Osteoblast (primary cell): Measurements from ENCODE around the gene CYB5R2. TPM values are rescaled to one million over a fixed set of nuclear protein-coding genes. Genes with fewer than 3 reads are reported as not detected.

Source experiments
- DNase-seq: peaks from one replicate; pipeline ENCODE4 v3.0.0; 2011; ENCODE audit warnings: low spot score, mixed read lengths; ENCODE audit not compliant: insufficient read length; ENCODE audit errors: missing footprints
- H2AFZ ChIP-seq: 2 replicates; pipeline ENCODE4 v1.6.0; 2011; ENCODE audit warnings: mild to moderate bottlenecking, low read length
- H3K27ac ChIP-seq: 2 replicates; pipeline ENCODE4 v1.5.1; 2011; ENCODE audit warnings: mild to moderate bottlenecking, low read depth, low read length, moderate library complexity
- H3K27me3 ChIP-seq: 2 replicates; pipeline ENCODE4 v1.6.0; 2012; ENCODE audit warnings: mild to moderate bottlenecking, control low read depth, inconsistent platforms, low read length, moderate library complexity; ENCODE audit not compliant: insufficient read depth
- H3K36me3 ChIP-seq: 2 replicates; pipeline ENCODE4 v1.5.1; 2011; ENCODE audit warnings: mild to moderate bottlenecking, low read length, control low read depth, moderate library complexity; ENCODE audit not compliant: insufficient read depth
- H3K4me1 ChIP-seq: 2 replicates; pipeline ENCODE4 v1.5.1; 2011; ENCODE audit warnings: mild to moderate bottlenecking, low read length, control low read depth, moderate library complexity; ENCODE audit not compliant: insufficient read depth
- H3K4me2 ChIP-seq: 2 replicates; pipeline ENCODE4 v1.6.0; 2011; ENCODE audit warnings: mild to moderate bottlenecking, low read length; ENCODE audit not compliant: insufficient read depth
- H3K4me3 ChIP-seq: fragments of 200-600 bp; sonication (generic); 3 replicates; pipeline ENCODE4 v1.5.1; 2012; ENCODE audit warnings: mild to moderate bottlenecking, low read length, inconsistent platforms; ENCODE audit not compliant: insufficient read depth
- H3K79me2 ChIP-seq: 2 replicates; pipeline ENCODE4 v1.6.0; 2012; ENCODE audit warnings: mild to moderate bottlenecking, low read length, control low read depth, inconsistent platforms; ENCODE audit not compliant: insufficient read depth
- H3K9me3 ChIP-seq: 2 replicates; pipeline ENCODE4 v1.5.1; 2011; ENCODE audit warnings: low read depth, low read length, control low read depth
- H4K20me1 ChIP-seq: 2 replicates; pipeline ENCODE4 v1.6.0; 2012; ENCODE audit warnings: mild to moderate bottlenecking, low read length, control low read depth; ENCODE audit not compliant: insufficient read depth
- total RNA-seq: library from RNA; depleted of rRNA; stranded (reverse); fragments of >200 nt; gene quantifications from 2 replicates; pipeline ENCODE4 v1.2.3, GENCODE V29; 2012
- TF ChIP-seq, protein P1 (sequence below): IDR thresholded peaks from 2 replicates; pipeline ENCODE4 v1.5.1; 2011; ENCODE audit warnings: mild to moderate bottlenecking, low read depth, low read length, moderate library complexity; ENCODE audit errors: extremely low read depth

The CYB5R2 gene
- total RNA-seq, 1 donor: 14.8 TPM

GRCh38 chr11:7696424-7696823, 23.1 kb upstream of the CYB5R2 start:
- Histone ChIP-seq H3K4me2 (no peak overlapping the region), H3K27me3 (peaks cover 16% of the 10 kb centered on the region), H3K79me2 (no peaks in the 10 kb centered on the region), H3K36me3 (no peaks in the 10 kb centered on the region), H3K4me3 (no peak overlapping the region), H3K27ac (no peak overlapping the region), H2AFZ (no peak overlapping the region), H3K4me1 (no peaks in the 10 kb centered on the region), H3K9me3 (no peaks in the 10 kb centered on the region), H4K20me1 (no peaks in the 10 kb centered on the region)
- DNase-seq: no peak
- TF ChIP-seq, protein P1, sequence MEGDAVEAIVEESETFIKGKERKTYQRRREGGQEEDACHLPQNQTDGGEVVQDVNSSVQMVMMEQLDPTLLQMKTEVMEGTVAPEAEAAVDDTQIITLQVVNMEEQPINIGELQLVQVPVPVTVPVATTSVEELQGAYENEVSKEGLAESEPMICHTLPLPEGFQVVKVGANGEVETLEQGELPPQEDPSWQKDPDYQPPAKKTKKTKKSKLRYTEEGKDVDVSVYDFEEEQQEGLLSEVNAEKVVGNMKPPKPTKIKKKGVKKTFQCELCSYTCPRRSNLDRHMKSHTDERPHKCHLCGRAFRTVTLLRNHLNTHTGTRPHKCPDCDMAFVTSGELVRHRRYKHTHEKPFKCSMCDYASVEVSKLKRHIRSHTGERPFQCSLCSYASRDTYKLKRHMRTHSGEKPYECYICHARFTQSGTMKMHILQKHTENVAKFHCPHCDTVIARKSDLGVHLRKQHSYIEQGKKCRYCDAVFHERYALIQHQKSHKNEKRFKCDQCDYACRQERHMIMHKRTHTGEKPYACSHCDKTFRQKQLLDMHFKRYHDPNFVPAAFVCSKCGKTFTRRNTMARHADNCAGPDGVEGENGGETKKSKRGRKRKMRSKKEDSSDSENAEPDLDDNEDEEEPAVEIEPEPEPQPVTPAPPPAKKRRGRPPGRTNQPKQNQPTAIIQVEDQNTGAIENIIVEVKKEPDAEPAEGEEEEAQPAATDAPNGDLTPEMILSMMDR: no peak

DNA sequence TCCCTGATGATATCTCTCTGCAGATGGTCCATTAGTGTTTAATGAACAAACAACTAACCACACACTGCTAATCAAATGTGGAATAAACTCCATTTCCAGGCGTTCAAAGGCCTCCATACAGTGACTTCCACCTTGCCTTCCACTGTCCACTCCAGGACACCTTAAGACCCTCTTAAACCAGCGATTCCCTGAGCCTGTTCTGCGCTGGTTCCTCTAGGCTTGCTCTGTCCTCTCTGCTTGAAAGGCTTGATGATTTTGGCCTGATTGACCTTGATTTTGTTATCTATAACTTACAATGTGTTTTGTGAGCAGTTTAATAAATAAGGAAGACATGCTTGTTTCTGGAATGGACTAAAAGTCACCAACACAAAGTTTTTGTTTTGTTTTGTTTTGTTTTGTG, 20.9 kb upstream of the CYB5R2 start:
- Histone ChIP-seq H4K20me1 (no peaks in the 10 kb centered on the region), H3K9me3 (no peaks in the 10 kb centered on the region), H3K4me3 (no peak overlapping the region), H2AFZ (peak overlapping the region; percentile 9), H3K4me1 (no peaks in the 10 kb centered on the region), H3K27me3 (peaks cover 19% of the 10 kb centered on the region), H3K79me2 (no peaks in the 10 kb centered on the region), H3K4me2 (peak overlapping the region; percentile 44), H3K36me3 (no peaks in the 10 kb centered on the region), H3K27ac (no peak overlapping the region)
- no peak for DNase-seq
- TF ChIP-seq, protein P1: no peak

GRCh38 chr11:7692426-7692825, 19.1 kb upstream of the CYB5R2 start:
- TF ChIP-seq, protein P1: no peak
- no peak for DNase-seq
- Histone ChIP-seq H3K9me3 (no peaks in the 10 kb centered on the region), H4K20me1 (no peaks in the 10 kb centered on the region), H3K4me1 (no peaks in the 10 kb centered on the region), H3K4me2 (no peak overlapping the region), H3K79me2 (no peaks in the 10 kb centered on the region), H2AFZ (no peak overlapping the region), H3K27me3 (peaks cover 23% of the 10 kb centered on the region), H3K36me3 (no peaks in the 10 kb centered on the region), H3K4me3 (no peak overlapping the region), H3K27ac (no peak overlapping the region)

GRCh38 chr11:7691759-7692350, 18.6 kb upstream of the CYB5R2 start:
- Histone ChIP-seq H3K27me3 (peaks cover 23% of the 10 kb centered on the region), H3K36me3 (no peaks in the 10 kb centered on the region), H2AFZ (no peak overlapping the region), H3K9me3 (no peaks in the 10 kb centered on the region), H3K4me2 (no peak overlapping the region), H3K4me1 (no peaks in the 10 kb centered on the region), H3K4me3 (no peak overlapping the region), H4K20me1 (no peaks in the 10 kb centered on the region), H3K27ac (no peak overlapping the region), H3K79me2 (no peaks in the 10 kb centered on the region)
- no peak for DNase-seq
- TF ChIP-seq, protein P1: no peak
